Stimulated activated CD4-positive, alpha-beta T cell treated with anti-CD3 and anti-CD28 coated beads, Interleukin-4, amount 100 ng/mL, for 24 hours (primary cell): ENCODE measurements around the gene SHISAL1.

Experiments used
- DNase-seq: peaks from one replicate; pipeline ENCODE4 v3.0.0-alpha.2; 2020

SHISAL1 gene

GRCh38 chr22:44276041-44276440 lies 36.7 kb downstream of the SHISAL1 start:
- DNase-seq = no peak

DNA sequence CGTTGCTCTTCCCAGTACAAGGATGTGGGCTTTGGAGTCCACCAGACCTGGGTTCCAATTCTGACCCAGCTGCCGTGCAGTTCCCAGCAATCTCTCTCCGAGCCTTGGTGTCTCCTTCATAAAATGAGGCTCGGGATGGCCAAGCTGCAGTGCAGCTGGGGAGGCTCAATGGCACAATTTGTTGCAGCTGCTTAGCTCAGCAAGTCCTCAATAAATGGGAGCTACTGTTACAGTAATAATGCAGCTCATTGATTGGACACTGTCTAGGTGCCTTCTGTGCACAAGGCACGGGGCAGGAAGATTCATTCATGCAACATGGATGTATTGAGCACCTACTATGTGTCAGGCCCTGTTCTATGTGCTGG lies 37.1 kb downstream of the SHISAL1 start:
- no peak for DNase-seq

DNA sequence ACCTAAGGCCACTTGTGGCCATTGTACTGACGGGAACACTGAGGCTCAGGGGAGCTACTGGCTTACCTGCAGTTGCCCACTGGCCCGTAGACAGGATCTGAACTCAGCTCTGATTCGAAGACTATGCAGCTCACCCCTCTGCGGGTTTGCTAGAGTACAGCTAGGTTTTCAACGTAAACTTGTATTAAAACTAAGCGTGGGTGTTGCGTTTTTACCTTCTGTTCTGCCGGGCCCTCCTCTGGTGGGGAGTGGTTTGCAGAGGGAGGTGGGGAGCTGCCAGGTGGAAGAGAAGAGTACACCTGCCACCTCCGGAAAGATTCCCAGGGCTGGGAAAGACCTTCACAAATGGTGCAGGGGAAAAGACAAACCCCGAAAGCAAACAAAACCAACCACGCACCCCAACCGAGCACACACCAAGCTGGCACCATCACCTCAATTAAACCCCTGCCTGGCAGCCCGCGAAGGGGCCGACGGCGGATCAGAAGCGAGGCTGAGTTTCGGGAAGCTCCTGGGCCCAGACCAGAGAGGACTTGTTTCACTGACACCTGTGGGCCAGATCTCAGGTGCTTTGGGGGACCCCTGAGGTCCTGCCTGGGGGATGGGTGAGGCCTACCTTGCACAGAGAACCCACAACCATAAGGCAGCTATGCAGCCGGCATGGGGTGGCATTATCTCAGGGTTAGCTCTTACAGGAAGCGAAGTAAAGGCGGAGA lies 37.7 kb downstream of the SHISAL1 start:
- DNase-seq = no peak

GRCh38 chr22:44273175-44273574 lies 39.6 kb downstream of the SHISAL1 start:
- no peak for DNase-seq

GRCh38 chr22:44272401-44272771 lies 40.4 kb downstream of the SHISAL1 start:
- no peak for DNase-seq

- DNase-seq = no peak
Observed at GRCh38 chr22:44271732-44272400, 40.9 kb downstream of the SHISAL1 start.

- no peak for DNase-seq
Observed at GRCh38 chr22:44271010-44271500, 41.7 kb downstream of the SHISAL1 start.

GRCh38 chr22:44270556-44270880 lies 42.2 kb downstream of the SHISAL1 start:
- DNase-seq = no peak

GRCh38 chr22:44269757-44270555 lies 42.8 kb downstream of the SHISAL1 start:
- DNase-seq = no peak

DNA sequence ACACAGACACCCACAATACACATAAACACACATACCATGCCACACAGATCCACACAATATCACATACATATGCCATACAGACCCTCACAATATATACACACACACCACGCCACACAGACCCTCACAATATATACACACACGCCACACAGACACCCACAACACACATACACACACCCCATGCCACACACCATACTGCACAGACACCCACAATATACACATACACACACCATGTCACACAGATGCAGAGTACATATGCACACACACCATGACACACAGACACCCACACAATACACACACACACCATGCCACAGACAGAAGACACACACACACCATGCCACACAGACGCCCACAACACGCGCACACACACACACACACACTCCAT lies 43.6 kb downstream of the SHISAL1 start:
- no peak for DNase-seq

- no peak for DNase-seq
Observed at GRCh38 chr22:44268431-44269116, 44.2 kb downstream of the SHISAL1 start.

GRCh38 chr22:44267856-44268255 lies 44.9 kb downstream of the SHISAL1 start:
- no peak for DNase-seq

- DNase-seq = no peak
Observed at GRCh38 chr22:44266796-44267760, 45.7 kb downstream of the SHISAL1 start.

GRCh38 chr22:44263547-44263946 lies 49.2 kb downstream of the SHISAL1 start:
- no peak for DNase-seq

- DNase-seq = no peak
Observed at GRCh38 chr22:44261861-44262595, 50.7 kb downstream of the SHISAL1 start.

DNA sequence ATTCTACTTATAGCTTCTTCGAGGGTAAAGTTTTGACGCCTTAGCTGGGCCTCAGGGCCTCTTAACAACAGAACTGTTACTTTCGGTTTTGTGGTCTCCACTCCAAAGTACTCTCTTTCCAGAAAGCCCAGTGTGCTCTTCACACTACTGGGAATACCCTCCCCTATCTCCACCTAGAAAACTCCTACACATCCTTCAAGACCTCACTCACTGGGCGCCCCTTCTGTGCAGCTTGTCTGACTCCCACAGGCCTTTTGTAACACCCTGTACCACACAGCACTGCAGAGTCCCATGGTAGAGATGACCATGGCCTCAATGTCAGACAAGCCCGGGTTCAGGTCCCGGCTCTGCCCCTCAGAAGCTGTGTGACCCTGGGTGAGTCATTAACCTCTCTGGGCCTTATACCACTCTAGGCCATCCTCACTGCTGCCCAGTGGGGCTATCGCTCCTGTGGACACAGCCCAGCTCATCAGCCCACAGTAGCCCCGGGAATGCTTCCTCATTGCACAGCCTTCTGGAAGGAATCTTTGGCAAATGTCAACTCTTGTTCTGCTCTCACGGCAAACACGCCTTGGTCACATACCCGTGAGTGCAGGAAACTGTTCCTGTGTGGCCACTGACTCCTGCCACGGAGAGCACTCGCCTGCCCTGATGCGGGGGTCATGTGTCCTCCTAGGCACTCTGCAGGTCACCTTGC lies 51.4 kb downstream of the SHISAL1 start:
- no peak for DNase-seq

DNA sequence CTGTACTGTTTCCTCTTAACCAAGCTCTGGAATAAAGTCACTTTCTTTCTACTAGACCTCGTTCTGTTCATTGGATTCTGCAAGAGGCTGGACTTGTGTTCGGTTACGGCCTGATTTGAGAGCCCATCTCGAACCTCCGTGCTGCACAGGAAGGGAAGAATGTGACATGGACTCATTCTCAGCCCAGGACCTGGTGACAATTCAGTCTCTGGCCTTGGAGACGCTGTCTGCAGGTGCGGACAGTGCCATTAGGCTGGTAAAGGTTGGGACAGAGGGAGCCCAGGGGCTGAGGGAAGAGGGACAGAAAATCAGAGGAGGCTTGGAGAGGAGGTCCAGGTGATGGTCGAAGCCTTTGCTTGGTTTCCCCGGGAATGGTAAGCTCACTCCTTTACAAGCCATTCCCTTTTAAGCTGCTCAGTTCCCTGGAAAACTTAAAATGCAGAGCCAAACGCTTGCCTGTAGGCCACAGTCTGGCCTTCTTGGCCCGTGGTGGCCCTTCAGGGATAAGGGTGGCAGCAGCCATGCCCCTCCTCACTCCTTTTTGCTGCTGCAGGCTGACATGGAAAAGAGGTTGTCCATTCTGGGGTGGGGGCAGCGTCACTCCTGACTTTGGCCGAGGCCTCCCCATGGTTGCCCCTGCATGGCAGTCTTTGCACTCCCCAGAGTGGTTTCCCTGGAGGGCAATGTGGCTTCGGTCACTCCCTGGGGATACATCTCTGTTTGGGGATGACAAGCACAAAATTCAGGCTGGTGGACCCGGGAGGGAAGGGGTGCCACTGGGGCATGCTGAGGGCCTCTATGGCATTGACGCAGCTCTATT lies 52.3 kb downstream of the SHISAL1 start:
- no peak for DNase-seq

- DNase-seq = no peak
Observed at GRCh38 chr22:44259366-44260215, 53.2 kb downstream of the SHISAL1 start.
